ENCODE results near the gene ZNF766. TPM values are rescaled to one million over a fixed set of nuclear protein-coding genes. Genes with fewer than 3 reads are reported as not detected.
"Not testable (repeated sequence)": the region's sequence is repeated elsewhere in the genome, so short reads cannot be mapped to it uniquely, and the experiment has no call there.

Gene ZNF766
- total and polyA plus RNA-seq, 4 experiments from 2014 or later = 53.6 to 61.7 (median 55.9) TPM

DNA sequence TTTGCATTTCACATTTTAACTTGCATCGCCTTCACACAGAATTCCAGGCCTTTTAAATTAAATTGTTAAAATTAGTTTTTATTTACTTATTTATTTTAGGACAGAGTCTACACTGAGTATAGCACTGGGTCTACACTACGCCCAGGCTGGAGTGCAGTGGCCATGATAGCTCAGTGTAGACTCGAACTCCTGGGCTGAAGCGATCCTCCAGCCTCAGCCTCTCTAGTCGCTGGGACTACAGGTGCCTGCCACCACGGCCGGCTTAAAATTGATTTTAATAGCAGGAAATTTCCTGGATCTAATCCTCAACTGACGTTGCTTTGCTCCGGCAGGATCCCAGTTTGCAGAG, 66.4 kb downstream of the ZNF766 start:
- H3K9me3 Mint-ChIP-seq = peaks cover 0 to 64% (median 50%) of the 10 kb centered on the region in 8 donors
- H3K36me3 Mint-ChIP-seq = peaks cover 29 to 36% of the 10 kb centered on the region in 2 donors
- Histone ChIP-seq H3K4me1 (ENCODE audit: insufficient read depth, low read length) (peaks cover 8% of the 10 kb centered on the region), H3K27ac (ENCODE audit: low read depth, low read length) (peak overlapping the region; percentile 68), H3K9me3 (ENCODE audit: control insufficient read depth in 1 of 2, low read length in 2 of 2) (peaks cover 5 to 27% of the 10 kb centered on the region in 2 donors), H3K36me3 (ENCODE audit: insufficient read depth, low read length) (no peaks in the 10 kb centered on the region), H3K27me3 (ENCODE audit: insufficient read depth, low read length) (no peaks in the 10 kb centered on the region), H3K4me3 (ENCODE audit: low read length in 2 of 2) (peak overlapping the region; percentile 76 to 94)
- peak overlapping the region; percentile 97 to 99 (median 98) for H3K4me3 Mint-ChIP-seq
- DNase-seq = no peak
- H3K4me1 Mint-ChIP-seq = peaks cover 12 to 18% (median 15%) of the 10 kb centered on the region in 4 donors
- ChIA-PET POLR2A (ENCODE audit: partially characterized antibody) (interaction anchor here (1.0 to 2.2 kb wide), 3 partner anchors 34 to 62 kb away, joined by 3 to 11 read pairs (median 6); partner anchors contain the start of genes ZNF528 and ZNF880), CTCF (ENCODE audit: partially characterized antibody) (interaction anchor here (1.0 kb wide), 1 partner anchor 34 kb away, joined by 3 read pairs; the partner anchor contains the start of gene ZNF880)
- no peaks in the 10 kb centered on the region for H3K27me3 Mint-ChIP-seq
- intact Hi-C loops (cut with micrococcal nuclease) = loop anchor here (1.0 to 2.0 kb wide), 4 partner anchors 34 to 303 kb away; partner anchors contain the start of genes ZNF480, ZNF528, ZNF83 and ZNF880
- H3K27ac Mint-ChIP-seq = peak overlapping the region; percentile 93 to 98 (median 97)

DNA sequence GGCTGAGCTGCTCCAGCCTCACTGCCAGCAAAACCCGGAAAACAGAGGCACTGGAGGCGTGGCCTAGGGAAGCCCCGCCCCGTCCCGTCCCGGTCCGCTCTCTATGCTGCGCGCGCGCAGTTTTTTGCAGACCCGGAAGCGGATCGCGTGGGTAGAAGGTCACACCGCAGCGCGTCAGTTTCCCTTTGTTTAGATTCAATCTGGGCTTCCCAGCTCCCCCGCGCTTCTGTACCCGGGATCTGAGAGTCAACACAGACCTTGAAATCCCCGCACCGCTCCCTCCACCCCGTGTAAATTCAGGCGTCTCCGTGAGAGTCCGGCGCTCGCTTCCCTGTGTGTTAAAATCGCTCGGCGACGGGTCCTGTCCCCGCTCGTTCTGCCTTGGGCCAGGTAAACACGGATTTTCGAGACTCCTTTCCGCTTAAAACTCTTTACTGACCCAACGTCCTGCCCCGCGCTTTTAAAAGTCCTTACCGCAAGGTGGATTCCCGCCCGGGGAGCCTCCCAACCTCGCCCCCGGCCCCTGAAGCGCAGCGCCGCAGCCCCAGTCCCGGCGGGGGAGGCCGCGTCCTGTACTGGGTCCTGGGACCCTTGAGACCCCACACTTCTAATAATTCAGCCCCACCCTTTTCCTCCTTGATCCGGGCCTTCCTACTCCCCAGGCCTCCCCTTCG, 66.9 kb downstream of the ZNF766 start, which contains the start of gene ZNF610:
Gene ZNF610 (plus strand): TSS at position 127 of the 674 bp plus-strand sequence. CDS start 12,930 bp downstream, outside the sequence.
- Mint-ChIP-seq H3K9me3 (peaks cover 0 to 63% (median 46%) of the 10 kb centered on the region in 8 donors), H3K36me3 (peaks cover 29 to 36% of the 10 kb centered on the region in 2 donors), H3K4me1 (peaks cover 12 to 18% (median 15%) of the 10 kb centered on the region in 4 donors), H3K27me3 (no peaks in the 10 kb centered on the region), H3K4me3 (peak within 1 kb of the TSS; percentile 97 to 99 (median 98)), H3K27ac (peak within 1 kb of the TSS; percentile 93 to 98 (median 97))
- ChIA-PET POLR2A (ENCODE audit: partially characterized antibody) (interaction anchor here (1.0 to 2.2 kb wide), 3 partner anchors 33 to 62 kb away, joined by 3 to 11 read pairs (median 6); partner anchors contain the start of genes ZNF528 and ZNF880), CTCF (ENCODE audit: partially characterized antibody) (interaction anchor here (1.0 kb wide), 1 partner anchor 33 kb away, joined by 3 read pairs; the partner anchor contains the start of gene ZNF880)
- Histone ChIP-seq H3K27ac (ENCODE audit: low read depth, low read length) (peak within 1 kb of the TSS; percentile 68), H3K4me3 (ENCODE audit: low read length in 2 of 2) (peak within 1 kb of the TSS; percentile 76 to 94), H3K4me1 (ENCODE audit: insufficient read depth, low read length) (peaks cover 8% of the 10 kb centered on the region), H3K9me3 (ENCODE audit: control insufficient read depth in 1 of 2, low read length in 2 of 2) (peaks cover 5 to 22% of the 10 kb centered on the region in 2 donors), H3K27me3 (ENCODE audit: insufficient read depth, low read length) (no peaks in the 10 kb centered on the region), H3K36me3 (ENCODE audit: insufficient read depth, low read length) (no peaks in the 10 kb centered on the region)
- DNase-seq = peak; percentile 82 to 85 (median 83)
- intact Hi-C loops (cut with micrococcal nuclease) = loop anchor here (1.0 to 2.0 kb wide), 4 partner anchors 33 to 302 kb away; partner anchors contain the start of genes ZNF480, ZNF528, ZNF83 and ZNF880

DNA sequence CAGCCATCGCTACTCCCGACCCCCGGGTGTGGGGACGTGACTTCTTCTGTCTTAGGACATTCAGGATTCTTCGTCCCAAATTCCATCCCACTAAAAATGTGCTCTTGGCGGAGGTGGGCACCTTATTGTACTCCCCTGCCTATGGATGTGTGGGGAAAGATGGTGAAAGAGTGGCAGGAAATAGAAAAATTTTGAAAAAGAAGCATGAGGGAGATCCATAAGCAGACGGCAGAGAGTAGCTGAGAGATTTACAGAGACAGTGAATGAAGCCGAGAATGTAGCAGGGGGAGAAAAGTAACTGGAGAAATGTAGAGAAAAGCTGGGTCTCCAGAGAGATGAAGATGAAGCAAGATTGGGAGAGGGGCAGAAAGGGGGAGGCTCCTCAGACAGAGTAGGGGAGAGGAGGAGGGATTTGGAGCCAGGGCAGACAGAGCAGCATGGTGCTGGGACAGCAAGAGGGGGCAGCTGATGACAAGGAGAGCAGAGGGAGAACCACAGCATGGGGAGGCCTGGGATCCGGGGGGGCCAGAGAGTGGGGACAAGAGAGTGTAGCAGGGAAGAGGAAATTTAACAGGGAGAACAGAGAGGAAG, 67.5 kb downstream of the ZNF766 start:
- Histone ChIP-seq H3K9me3 (ENCODE audit: control insufficient read depth in 1 of 2, low read length in 2 of 2) (peaks cover under 1 to 16% of the 10 kb centered on the region in 2 donors), H3K4me3 (ENCODE audit: low read length in 2 of 2) (peak overlapping the region; percentile 76 to 94), H3K27me3 (ENCODE audit: insufficient read depth, low read length) (no peaks in the 10 kb centered on the region), H3K27ac (ENCODE audit: low read depth, low read length) (peak overlapping the region; percentile 68), H3K36me3 (ENCODE audit: insufficient read depth, low read length) (no peaks in the 10 kb centered on the region), H3K4me1 (ENCODE audit: insufficient read depth, low read length) (peaks cover 8% of the 10 kb centered on the region)
- ChIA-PET CTCF (ENCODE audit: partially characterized antibody) (interaction anchor here (1.0 kb wide), 1 partner anchor 33 kb away, joined by 3 read pairs; the partner anchor contains the start of gene ZNF880), POLR2A (ENCODE audit: partially characterized antibody) (interaction anchor here (1.0 to 2.2 kb wide), 2 partner anchors 33 to 55 kb away, joined by 3 to 11 read pairs; partner anchors contain the start of gene ZNF880)
- peak in 1 of 5 donors; percentile 0 for DNase-seq
- peak overlapping the region; percentile 89 to 98 (median 94) for H3K27ac Mint-ChIP-seq
- no peaks in the 10 kb centered on the region for H3K27me3 Mint-ChIP-seq
- peaks cover 26 to 33% of the 10 kb centered on the region in 2 donors for H3K36me3 Mint-ChIP-seq
- H3K4me3 Mint-ChIP-seq = peak overlapping the region; percentile 97 to 99 (median 98)
- peaks cover 0 to 57% (median 41%) of the 10 kb centered on the region in 8 donors for H3K9me3 Mint-ChIP-seq
- intact Hi-C loops (cut with micrococcal nuclease) = loop anchor here (1.0 to 2.0 kb wide), 4 partner anchors 32 to 301 kb away; partner anchors contain the start of genes ZNF480, ZNF528, ZNF83 and ZNF880
- peaks cover 12 to 18% (median 15%) of the 10 kb centered on the region in 4 donors for H3K4me1 Mint-ChIP-seq

- H3K4me1 ChIP-seq (ENCODE audit: insufficient read depth, low read length); H3K27me3 ChIP-seq (ENCODE audit: insufficient read depth, low read length); CTCF ChIA-PET (ENCODE audit: partially characterized antibody); H3K27ac Mint-ChIP-seq; H3K36me3 ChIP-seq (ENCODE audit: insufficient read depth, low read length); POLR2A ChIA-PET (ENCODE audit: partially characterized antibody); H3K9me3 ChIP-seq (ENCODE audit: control insufficient read depth in 1 of 2, low read length in 2 of 2); H3K4me3 ChIP-seq (ENCODE audit: low read length in 2 of 2); DNase-seq; intact Hi-C loops (cut with micrococcal nuclease); H3K27me3 Mint-ChIP-seq; H3K27ac ChIP-seq (ENCODE audit: low read depth, low read length): not testable (repeated sequence)
- Mint-ChIP-seq H3K4me3 (peak overlapping the region in 1 of 8 donors; percentile 17), H3K4me1 (peaks cover 15 to 23% (median 17%) of the 10 kb centered on the region in 4 donors), H3K36me3 (peaks cover 15 to 20% of the 10 kb centered on the region in 2 donors), H3K9me3 (peaks cover 0 to 41% (median 23%) of the 10 kb centered on the region in 8 donors)
These were observed 69.6 kb downstream of the ZNF766 start for GRCh38 chr19:52339022-52339421.

GRCh38 chr19:52343548-52343947, 74.2 kb downstream of the ZNF766 start:
- H3K27me3 ChIP-seq (ENCODE audit: insufficient read depth, low read length) = no peaks in the 10 kb centered on the region
- H3K27ac Mint-ChIP-seq = peak overlapping the region in 3 of 7 donors; percentile 1 to 27 (median 23)

GRCh38 chr19:52345162-52345561, 75.8 kb downstream of the ZNF766 start:
- Mint-ChIP-seq H3K27ac (no peak overlapping the region), H3K4me3 (no peak overlapping the region), H3K4me1 (peaks cover 0 to 5% (median 4%) of the 10 kb centered on the region in 4 donors), H3K36me3 (peaks cover 12 to 15% of the 10 kb centered on the region in 2 donors), H3K27me3 (no peaks in the 10 kb centered on the region), H3K9me3 (peaks cover 0 to 35% (median 18%) of the 10 kb centered on the region in 8 donors)
- Histone ChIP-seq H3K9me3 (ENCODE audit: control insufficient read depth in 1 of 2, low read length in 2 of 2) (no peaks in the 10 kb centered on the region), H3K4me1 (ENCODE audit: insufficient read depth, low read length) (no peaks in the 10 kb centered on the region), H3K4me3 (ENCODE audit: low read length in 2 of 2) (no peak overlapping the region), H3K27me3 (ENCODE audit: insufficient read depth, low read length) (no peaks in the 10 kb centered on the region), H3K27ac (ENCODE audit: low read depth, low read length) (no peak overlapping the region), H3K36me3 (ENCODE audit: insufficient read depth, low read length) (no peaks in the 10 kb centered on the region)
- CTCF ChIA-PET (ENCODE audit: partially characterized antibody) = interaction anchor here (1.2 to 1.4 kb wide), 2 partner anchors 277 to 401 kb away, joined by 3 to 4 read pairs; no protein-coding TSS in a partner anchor
- no peak for DNase-seq
- POLR2A ChIA-PET (ENCODE audit: partially characterized antibody) = no interaction called here
- intact Hi-C loops (cut with micrococcal nuclease) = no loop called here

More at GRCh38 chr19:52343548-52343947, 74.2 kb downstream of the ZNF766 start:
- DNase-seq = peak; percentile 42 to 55 (median 44)
- Mint-ChIP-seq H3K36me3 (peaks cover 3 to 8% of the 10 kb centered on the region in 2 donors), H3K4me3 (no peak overlapping the region), H3K27me3 (no peaks in the 10 kb centered on the region), H3K9me3 (peaks cover 0 to 28% (median 14%) of the 10 kb centered on the region in 8 donors), H3K4me1 (peaks cover 0 to 5% (median 3%) of the 10 kb centered on the region in 4 donors)
- ChIA-PET CTCF (ENCODE audit: partially characterized antibody) (interaction anchor here (1.1 to 1.9 kb wide), 5 partner anchors 37 to 406 kb away, joined by 3 to 6 read pairs (median 4); no protein-coding TSS in a partner anchor), POLR2A (ENCODE audit: partially characterized antibody) (no interaction called here)
- H3K4me3 ChIP-seq (ENCODE audit: low read length in 2 of 2) = no peak overlapping the region
- H3K27ac ChIP-seq (ENCODE audit: low read depth, low read length) = no peak overlapping the region
- no peaks in the 10 kb centered on the region for H3K4me1 ChIP-seq (ENCODE audit: insufficient read depth, low read length)
- no peaks in the 10 kb centered on the region for H3K36me3 ChIP-seq (ENCODE audit: insufficient read depth, low read length)
- intact Hi-C loops (cut with micrococcal nuclease) = loop anchor here (2.0 kb wide), 1 partner anchor 257 kb away; no protein-coding TSS in a partner anchor
- H3K9me3 ChIP-seq (ENCODE audit: control insufficient read depth in 1 of 2, low read length in 2 of 2) = no peaks in the 10 kb centered on the region

All from CD4-positive, alpha-beta memory T cell (primary cell).